Activated B cell treated with CpG ODN at 0.5 μM for 24 hours (primary cell): ENCODE data around the gene RET. TPM values are rescaled to one million over a fixed set of nuclear protein-coding genes. Genes with fewer than 3 reads are reported as not detected.

Experiments used
- ATAC-seq: fragments of 200-7000 bp; cut with Tn5 transposase; one replicate; pipeline ENCODE4 v1.10.0; 2021; ENCODE audit warnings: low read depth, mild to moderate bottlenecking, moderate library complexity
- CTCF ChIA-PET: fragments of 350-600 bp; sonication (Branson Sonifier 250); formaldehyde crosslinking; loops from one replicate; lab custom pipeline; 2021; ENCODE audit warnings: antibody characterized with exemption; lab: Charles Lee
- POLR2A ChIA-PET: fragments of 350-600 bp; sonication (Branson Sonifier 250); formaldehyde crosslinking; loops from one replicate; lab custom pipeline; 2021; ENCODE audit warnings: antibody characterized with exemption; lab: Charles Lee
- DNase-seq: peaks from one replicate; pipeline ENCODE4 v3.0.0; 2022
- H3K27ac Mint-ChIP-seq: one replicate; pipeline ENCODE4 v1.8.0; 2020; ENCODE audit warnings: mixed read lengths
- H3K27me3 Mint-ChIP-seq: one replicate; pipeline ENCODE4 v1.8.0; 2021; ENCODE audit warnings: mixed read lengths
- H3K36me3 Mint-ChIP-seq: one replicate; pipeline ENCODE4 v1.8.0; 2021; ENCODE audit warnings: low read depth, mixed read lengths
- H3K4me1 Mint-ChIP-seq: one replicate; pipeline ENCODE4 v1.8.0; 2021; ENCODE audit warnings: mixed read lengths
- H3K4me3 Mint-ChIP-seq: one replicate; pipeline ENCODE4 v1.8.0; 2020; ENCODE audit warnings: mild to moderate bottlenecking, mixed read lengths
- H3K9me3 Mint-ChIP-seq: one replicate; pipeline ENCODE4 v1.8.0; 2020; ENCODE audit warnings: mixed read lengths
- intact Hi-C: fragments of 100-400 bp; cut with micrococcal nuclease; formaldehyde crosslinking; loops from one replicate; pipeline ENCODE4 v1.15.1; 2024
- total RNA-seq: library from RNA; stranded (reverse); gene quantifications from 2 replicates; pipeline ENCODE4 v1.2.3, GENCODE V29; 2022
- TF ChIP-seq, protein P1 (sequence below): fragments of 200-600 bp; IDR thresholded peaks from one replicate; pipeline ENCODE4 v1.8.0; 2022; ENCODE audit warnings: antibody characterized with exemption, mild to moderate bottlenecking

The RET gene
- total RNA-seq, 1 donor from 2014 or later = not detected

DNA sequence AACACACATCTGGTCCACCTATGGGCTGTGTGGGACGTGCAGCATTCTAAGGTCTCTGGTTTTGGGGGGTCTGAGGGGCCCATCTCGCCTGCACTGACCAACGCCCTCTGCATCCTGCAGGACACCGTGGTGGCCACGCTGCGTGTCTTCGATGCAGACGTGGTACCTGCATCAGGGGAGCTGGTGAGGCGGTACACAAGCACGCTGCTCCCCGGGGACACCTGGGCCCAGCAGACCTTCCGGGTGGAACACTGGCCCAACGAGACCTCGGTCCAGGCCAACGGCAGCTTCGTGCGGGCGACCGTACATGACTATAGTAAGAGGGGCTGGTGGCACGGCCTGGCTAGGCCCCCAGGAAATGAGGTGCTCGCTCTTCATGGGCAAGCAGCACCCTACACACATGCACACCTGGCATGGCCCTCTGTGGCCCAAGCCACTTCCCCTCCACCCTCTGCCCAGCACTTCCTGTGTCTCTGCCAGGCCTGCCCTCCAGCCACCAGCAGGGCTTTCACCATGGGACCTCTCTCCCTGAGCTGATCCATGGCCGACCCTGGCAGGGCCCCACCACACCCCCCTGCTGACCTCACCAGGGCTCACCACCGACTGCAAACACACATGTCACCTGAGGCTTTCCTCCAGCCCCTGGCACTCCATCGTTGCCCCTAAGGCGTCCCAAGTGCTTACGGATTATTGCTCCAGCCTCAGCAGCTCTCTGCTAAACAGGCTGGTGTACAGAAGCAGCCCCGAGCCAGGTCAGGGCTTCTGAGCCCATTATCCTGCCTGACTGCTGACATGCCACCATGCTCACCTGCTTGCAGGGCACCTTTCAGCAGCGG, 29.6 kb downstream of the RET start:
- ATAC-seq (no peak), DNase-seq (no peak)
- no peaks in the 10 kb centered on the region for H3K36me3 Mint-ChIP-seq
- no peak overlapping the region for H3K4me3 Mint-ChIP-seq
- TF ChIP-seq, protein P1, sequence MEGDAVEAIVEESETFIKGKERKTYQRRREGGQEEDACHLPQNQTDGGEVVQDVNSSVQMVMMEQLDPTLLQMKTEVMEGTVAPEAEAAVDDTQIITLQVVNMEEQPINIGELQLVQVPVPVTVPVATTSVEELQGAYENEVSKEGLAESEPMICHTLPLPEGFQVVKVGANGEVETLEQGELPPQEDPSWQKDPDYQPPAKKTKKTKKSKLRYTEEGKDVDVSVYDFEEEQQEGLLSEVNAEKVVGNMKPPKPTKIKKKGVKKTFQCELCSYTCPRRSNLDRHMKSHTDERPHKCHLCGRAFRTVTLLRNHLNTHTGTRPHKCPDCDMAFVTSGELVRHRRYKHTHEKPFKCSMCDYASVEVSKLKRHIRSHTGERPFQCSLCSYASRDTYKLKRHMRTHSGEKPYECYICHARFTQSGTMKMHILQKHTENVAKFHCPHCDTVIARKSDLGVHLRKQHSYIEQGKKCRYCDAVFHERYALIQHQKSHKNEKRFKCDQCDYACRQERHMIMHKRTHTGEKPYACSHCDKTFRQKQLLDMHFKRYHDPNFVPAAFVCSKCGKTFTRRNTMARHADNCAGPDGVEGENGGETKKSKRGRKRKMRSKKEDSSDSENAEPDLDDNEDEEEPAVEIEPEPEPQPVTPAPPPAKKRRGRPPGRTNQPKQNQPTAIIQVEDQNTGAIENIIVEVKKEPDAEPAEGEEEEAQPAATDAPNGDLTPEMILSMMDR = no peak
- H3K4me1 Mint-ChIP-seq = peaks cover 17% of the 10 kb centered on the region
- H3K27ac Mint-ChIP-seq = no peak overlapping the region
- POLR2A ChIA-PET = interaction anchor here (0.5 to 2.3 kb wide), 4 partner anchors 14 to 302 kb away, joined by 3 to 6 read pairs (median 5); partner anchors contain the start of gene HNRNPF
- CTCF ChIA-PET = interaction anchor here (0.9 kb wide), 1 partner anchor 25 kb away, joined by 3 read pairs; no protein-coding TSS in a partner anchor
- intact Hi-C loops = loop anchor here (10.0 kb wide), 1 partner anchor 472 kb away; the partner anchor contains the start of gene ZNF33B
- peaks cover 21% of the 10 kb centered on the region for H3K27me3 Mint-ChIP-seq
- no peaks in the 10 kb centered on the region for H3K9me3 Mint-ChIP-seq

DNA sequence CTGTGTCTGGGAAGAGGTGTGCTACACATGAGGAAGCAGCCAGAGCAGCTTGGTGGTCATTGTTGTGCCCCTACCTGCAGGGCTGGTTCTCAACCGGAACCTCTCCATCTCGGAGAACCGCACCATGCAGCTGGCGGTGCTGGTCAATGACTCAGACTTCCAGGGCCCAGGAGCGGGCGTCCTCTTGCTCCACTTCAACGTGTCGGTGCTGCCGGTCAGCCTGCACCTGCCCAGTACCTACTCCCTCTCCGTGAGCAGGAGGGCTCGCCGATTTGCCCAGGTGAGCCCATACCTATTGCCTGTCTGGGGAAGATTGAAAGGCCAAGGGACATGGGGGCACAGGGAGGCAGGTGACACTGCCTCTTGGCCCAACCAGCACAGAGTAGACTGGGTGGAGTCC, 32.1 kb downstream of the RET start:
- CTCF ChIA-PET = no interaction called here
- intact Hi-C loops = loop anchor here (10.0 kb wide), 1 partner anchor 474 kb away; the partner anchor contains the start of gene ZNF33B

DNA sequence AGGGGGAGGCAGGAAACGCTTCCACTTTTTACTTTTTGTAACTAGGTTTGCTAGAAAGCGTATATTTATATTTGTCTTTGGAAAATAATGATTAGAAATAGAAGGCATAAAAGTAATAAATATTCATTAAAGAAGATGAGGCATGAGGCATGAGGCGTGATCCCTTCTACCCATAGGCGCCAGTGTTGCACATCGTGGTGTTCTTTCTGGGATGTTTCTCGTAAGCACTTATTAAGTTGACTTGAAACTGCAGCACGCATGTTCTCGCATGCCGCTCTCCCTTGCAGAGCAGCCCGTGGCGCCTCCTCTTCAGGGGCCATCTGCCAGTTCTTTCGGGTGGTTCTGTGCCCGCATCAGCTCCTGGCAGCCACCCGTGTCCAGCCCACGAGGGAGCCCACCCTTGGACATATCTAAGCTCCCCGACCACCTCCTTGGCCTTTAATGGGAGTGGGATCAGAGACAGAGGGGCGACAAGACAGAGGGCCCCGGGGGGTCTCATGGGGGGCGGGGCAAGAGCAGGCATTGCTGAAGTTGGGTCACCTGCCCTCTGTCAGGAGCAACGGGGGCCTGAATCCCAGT, 32.9 kb downstream of the RET start:
- POLR2A ChIA-PET = no interaction called here
- ATAC-seq (no peak), DNase-seq (no peak)
- TF ChIP-seq, protein P1 = no peak
- Mint-ChIP-seq H3K27me3 (no peaks in the 10 kb centered on the region), H3K4me1 (peaks cover 16% of the 10 kb centered on the region), H3K27ac (no peak overlapping the region), H3K4me3 (no peak overlapping the region), H3K36me3 (no peaks in the 10 kb centered on the region), H3K9me3 (no peaks in the 10 kb centered on the region)
- CTCF ChIA-PET = no interaction called here
- intact Hi-C loops = loop anchor here (10.0 kb wide), 1 partner anchor 475 kb away; the partner anchor contains the start of gene ZNF33B

More for the DNA sequence above, 32.1 kb downstream of the RET start:
- DNase-seq (no peak), ATAC-seq (no peak)
- Mint-ChIP-seq H3K27ac (no peak overlapping the region), H3K4me3 (no peak overlapping the region), H3K27me3 (peaks cover 2% of the 10 kb centered on the region), H3K9me3 (no peaks in the 10 kb centered on the region), H3K36me3 (no peaks in the 10 kb centered on the region), H3K4me1 (peaks cover 17% of the 10 kb centered on the region)
- TF ChIP-seq, protein P1 = no peak
- POLR2A ChIA-PET = no interaction called here

DNA sequence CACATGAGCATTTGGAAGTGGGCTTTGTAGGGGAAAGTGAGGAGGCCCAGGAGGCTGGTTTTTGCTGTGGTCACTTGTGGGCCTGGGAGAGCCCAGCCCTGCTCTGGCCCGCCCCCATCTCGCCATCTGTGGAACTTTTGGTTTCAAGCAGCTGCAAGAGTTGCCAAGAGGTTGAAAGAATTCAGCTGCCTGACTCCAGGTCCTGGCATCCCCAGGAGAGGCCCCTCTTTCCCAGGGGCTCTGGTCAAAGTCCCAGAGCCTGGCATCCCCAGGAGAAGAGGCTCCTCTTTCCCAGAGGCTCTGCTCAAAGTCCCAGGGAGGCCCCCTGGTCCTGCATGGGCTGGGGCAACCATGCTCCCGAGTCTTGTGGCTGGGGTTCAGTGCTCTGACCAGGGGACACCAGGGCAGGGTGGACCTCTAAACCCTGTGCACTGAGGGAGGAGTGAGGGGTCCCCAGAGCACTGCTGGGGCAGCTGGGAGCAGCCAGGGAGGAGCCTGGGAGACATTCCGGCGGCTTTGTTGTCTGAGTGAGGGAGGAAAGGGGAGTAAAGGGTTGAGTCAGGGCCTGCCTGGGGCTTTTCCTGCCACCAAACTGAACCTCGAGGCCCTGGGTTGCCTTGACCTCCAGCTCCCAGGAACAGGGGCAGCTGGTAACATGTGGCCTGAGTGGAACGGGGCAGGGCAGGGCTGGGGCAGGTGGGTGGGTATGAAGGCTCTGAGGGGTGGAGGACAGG, 33.6 kb downstream of the RET start:
- Mint-ChIP-seq H3K9me3 (no peaks in the 10 kb centered on the region), H3K4me1 (peaks cover 12% of the 10 kb centered on the region), H3K4me3 (no peak overlapping the region), H3K27me3 (no peaks in the 10 kb centered on the region), H3K27ac (no peak overlapping the region), H3K36me3 (no peaks in the 10 kb centered on the region)
- TF ChIP-seq, protein P1 = no peak
- ATAC-seq = no peak
- no peak for DNase-seq
- CTCF ChIA-PET = no interaction called here
- POLR2A ChIA-PET = no interaction called here
- intact Hi-C loops = no loop called here
